GM18520 (cell line): Measurements from ENCODE around the gene VEPH1.
"Not testable (repeated sequence)": the region's sequence is repeated elsewhere in the genome, so short reads cannot be mapped to it uniquely, and the experiment has no call there.

Experiments
- ATAC-seq: cut with Tn5 transposase; IDR thresholded peaks from one replicate; pipeline ENCODE4 v1.9.1; 2021; ENCODE audit not compliant: unreplicated experiment

VEPH1 gene

GRCh38 chr3:157355276-157355675 is 147.9 kb downstream of the VEPH1 start:
- no peak for ATAC-seq

GRCh38 chr3:157354722-157355121 is 148.5 kb downstream of the VEPH1 start:
- no peak for ATAC-seq

GRCh38 chr3:157354254-157354653 is 149.0 kb downstream of the VEPH1 start:
- ATAC-seq, result no peak

- ATAC-seq, result no peak
These were observed 149.6 kb downstream of the VEPH1 start for GRCh38 chr3:157353652-157354051.

- no peak for ATAC-seq
These were observed 151.2 kb downstream of the VEPH1 start for GRCh38 chr3:157351981-157352380.

GRCh38 chr3:157350651-157351050 is 152.6 kb downstream of the VEPH1 start:
- ATAC-seq, result not testable (repeated sequence)

- ATAC-seq, result not testable (repeated sequence)
These were observed 154.7 kb downstream of the VEPH1 start for GRCh38 chr3:157348304-157349075.

GRCh38 chr3:157347577-157348303 is 155.5 kb downstream of the VEPH1 start:
- no peak for ATAC-seq

- no peak for ATAC-seq
These were observed 166.8 kb downstream of the VEPH1 start for GRCh38 chr3:157336252-157337009.

- no peak for ATAC-seq
These were observed 167.8 kb downstream of the VEPH1 start for GRCh38 chr3:157335233-157336076.

GRCh38 chr3:157333551-157333991 is 169.6 kb downstream of the VEPH1 start:
- no peak for ATAC-seq

- ATAC-seq, result no peak
These were observed 173.0 kb downstream of the VEPH1 start for GRCh38 chr3:157330206-157330605.

- ATAC-seq, result no peak
These were observed 173.7 kb downstream of the VEPH1 start for GRCh38 chr3:157329551-157329950.

GRCh38 chr3:157327837-157328236 is 175.4 kb downstream of the VEPH1 start:
- no peak for ATAC-seq

GRCh38 chr3:157327018-157327417 is 176.2 kb downstream of the VEPH1 start:
- no peak for ATAC-seq

- ATAC-seq, result not testable (repeated sequence)
These were observed 178.3 kb downstream of the VEPH1 start for GRCh38 chr3:157324869-157325268.

GRCh38 chr3:157323360-157323759 is 179.9 kb downstream of the VEPH1 start:
- ATAC-seq, result no peak

- no peak for ATAC-seq
These were observed 183.5 kb downstream of the VEPH1 start for GRCh38 chr3:157319672-157320071.

- ATAC-seq, result no peak
These were observed 184.5 kb downstream of the VEPH1 start for GRCh38 chr3:157318639-157319288.

- ATAC-seq, result no peak
These were observed 185.3 kb downstream of the VEPH1 start for GRCh38 chr3:157317895-157318294.
